LoVo (cell line): ENCODE results near the gene CUX1.
"Not testable (repeated sequence)": the region's sequence is repeated elsewhere in the genome, so short reads cannot be mapped to it uniquely, and the experiment has no call there.

Experiments
- DNase-seq: peaks from one replicate; pipeline ENCODE4 v3.0.0-alpha.2; 2016; ENCODE audit warnings: low spot score

Gene CUX1

GRCh38 chr7:101869026-101869900 lies 51.8 kb downstream of the CUX1 start:
- DNase-seq, result no peak

- DNase-seq, result no peak
These were observed 52.5 kb downstream of the CUX1 start for GRCh38 chr7:101869901-101870290.

GRCh38 chr7:101870361-101871062 lies 53.1 kb downstream of the CUX1 start:
- DNase-seq, result peak; percentile 74

- no peak for DNase-seq
These were observed 53.9 kb downstream of the CUX1 start for GRCh38 chr7:101871351-101871750.

- DNase-seq, result no peak
These were observed 56.6 kb downstream of the CUX1 start for GRCh38 chr7:101874028-101874427.

- no peak for DNase-seq
These were observed 57.9 kb downstream of the CUX1 start for GRCh38 chr7:101875283-101875846.

- no peak for DNase-seq
These were observed 60.6 kb downstream of the CUX1 start for GRCh38 chr7:101877882-101878591.

GRCh38 chr7:101878938-101879337 lies 61.5 kb downstream of the CUX1 start:
- DNase-seq, result no peak

GRCh38 chr7:101879565-101879964 lies 62.1 kb downstream of the CUX1 start:
- no peak for DNase-seq

- DNase-seq, result no peak
These were observed 63.0 kb downstream of the CUX1 start for GRCh38 chr7:101880282-101881054.

GRCh38 chr7:101882005-101882421 lies 64.6 kb downstream of the CUX1 start:
- DNase-seq, result peak; percentile 50

GRCh38 chr7:101882595-101883564 lies 65.5 kb downstream of the CUX1 start:
- DNase-seq, result peak; percentile 99

- no peak for DNase-seq
These were observed 67.5 kb downstream of the CUX1 start for GRCh38 chr7:101884671-101885596.

- no peak for DNase-seq
These were observed 68.2 kb downstream of the CUX1 start for GRCh38 chr7:101885597-101885955.

- not testable (repeated sequence) for DNase-seq
These were observed 69.9 kb downstream of the CUX1 start for GRCh38 chr7:101887352-101887751.

- DNase-seq, result not testable (repeated sequence)
These were observed 71.1 kb downstream of the CUX1 start for GRCh38 chr7:101888564-101888963.

- no peak for DNase-seq
These were observed 73.5 kb downstream of the CUX1 start for GRCh38 chr7:101890749-101891523.

- no peak for DNase-seq
These were observed 74.7 kb downstream of the CUX1 start for GRCh38 chr7:101891936-101892640.
